Embryonic facial prominence (tissue), 1 donor: ENCODE results near the gene MTF1.
"Not testable (repeated sequence)": the region's sequence is repeated elsewhere in the genome, so short reads cannot be mapped to it uniquely, and the experiment has no call there.

Source experiments
- DNase-seq: peaks from one replicate; pipeline ENCODE4 v3.0.0-alpha.2; 2016; ENCODE audit errors: extremely low spot score

Gene MTF1

GRCh38 chr1:37794372-37795339 lies 64.7 kb downstream of the MTF1 start:
- DNase-seq, result no peak

- no peak for DNase-seq
These were observed 65.5 kb downstream of the MTF1 start, which contains the start of gene MANEAL for GRCh38 chr1:37793773-37794371. Gene MANEAL (plus strand): TSS chr1:37793847. CDS start chr1:37794183, 336 bp downstream.

- no peak for DNase-seq
These were observed 66.3 kb downstream of the MTF1 start for GRCh38 chr1:37792943-37793686.

GRCh38 chr1:37782491-37782890 lies 76.9 kb downstream of the MTF1 start:
- DNase-seq, result no peak

- DNase-seq, result no peak
These were observed 80.7 kb downstream of the MTF1 start for GRCh38 chr1:37778654-37779053.

- no peak for DNase-seq
These were observed 82.4 kb downstream of the MTF1 start for GRCh38 chr1:37776946-37777516.

DNA sequence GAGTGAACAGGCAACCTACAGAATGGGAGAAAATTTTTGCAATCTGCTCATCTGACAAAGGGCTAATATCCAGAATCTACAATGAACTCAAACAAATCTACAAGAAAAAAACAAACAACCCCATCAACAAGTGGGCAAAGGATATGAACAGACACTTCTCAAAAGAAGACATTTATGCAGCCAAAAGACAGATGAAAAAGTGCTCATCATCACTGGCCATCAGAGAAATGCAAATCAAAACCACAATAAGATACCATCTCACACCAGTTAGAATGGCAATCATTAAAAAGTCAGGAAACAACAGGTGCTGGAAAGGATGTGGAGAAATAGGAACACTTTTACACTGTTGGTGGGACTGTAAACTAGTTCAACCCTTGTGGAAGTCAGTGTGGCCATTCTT lies 88.0 kb downstream of the MTF1 start:
- DNase-seq, result not testable (repeated sequence)

DNA sequence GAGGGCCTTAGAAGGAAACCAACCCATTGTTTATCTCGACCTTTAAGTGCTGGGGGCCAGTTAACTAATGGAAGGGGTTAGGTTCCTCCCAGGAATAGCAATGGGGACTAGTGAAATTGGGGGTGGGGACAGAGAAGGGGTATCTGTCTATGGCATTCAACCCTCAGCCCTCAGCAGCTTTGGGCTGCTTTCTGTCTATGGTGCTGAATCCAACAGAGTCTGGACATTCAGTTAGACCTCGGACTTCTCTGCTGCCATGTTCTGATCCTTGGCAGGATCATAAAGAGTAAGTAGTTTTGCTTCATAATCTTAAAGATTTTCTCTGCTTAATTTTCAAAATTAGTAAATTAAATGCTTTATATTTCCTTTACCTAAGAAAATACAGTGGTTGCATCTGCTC lies 91.9 kb downstream of the MTF1 start:
- no peak for DNase-seq

GRCh38 chr1:37765916-37766664 lies 93.3 kb downstream of the MTF1 start:
- DNase-seq, result no peak

GRCh38 chr1:37764888-37765441 lies 94.4 kb downstream of the MTF1 start, which contains the start of gene EPHA10:
Gene EPHA10 (minus strand): TSS chr1:37765120. CDS start chr1:37765066, 54 bp downstream.
- no peak for DNase-seq

- DNase-seq, result peak; percentile 61
These were observed 95.0 kb downstream of the MTF1 start for GRCh38 chr1:37764414-37764825.

GRCh38 chr1:37763791-37764413 lies 95.5 kb downstream of the MTF1 start:
- DNase-seq, result no peak

DNA sequence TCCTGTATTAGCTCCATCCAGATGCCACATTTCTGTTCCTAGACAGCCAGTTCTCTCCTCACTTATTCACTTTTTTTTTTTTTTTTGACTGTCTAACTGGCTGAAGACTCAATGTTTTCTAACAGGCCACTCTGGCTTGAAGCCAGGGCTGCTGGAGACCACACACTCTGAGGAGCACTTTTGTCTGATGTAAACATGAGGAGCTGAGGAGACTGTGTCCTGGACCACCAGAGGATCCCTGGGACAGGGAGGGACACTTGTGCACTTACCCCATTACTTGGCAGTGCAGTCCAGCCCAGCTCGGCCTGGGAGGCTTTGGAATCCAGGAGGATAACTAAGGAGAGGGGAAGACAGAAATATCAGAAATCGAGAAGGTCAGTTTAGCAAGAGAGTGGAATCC lies 96.9 kb downstream of the MTF1 start:
- DNase-seq, result no peak

GRCh38 chr1:37761416-37762095 lies 97.8 kb downstream of the MTF1 start:
- no peak for DNase-seq
